CD8-positive, alpha-beta memory T cell (primary cell): ENCODE results near the gene SIM1. TPM values are rescaled to one million over a fixed set of nuclear protein-coding genes. Genes with fewer than 3 reads are reported as not detected.

Experiments
- CTCF ChIA-PET: fragments of 350-600 bp; sonication (Branson Sonifier 250); formaldehyde crosslinking; loops from one replicate; lab custom pipeline; 2021; ENCODE audit warnings: antibody characterized with exemption; lab: Charles Lee
- POLR2A ChIA-PET: fragments of 350-600 bp; sonication (Branson Sonifier 250); formaldehyde crosslinking; loops from one replicate; lab custom pipeline; 2021; ENCODE audit warnings: antibody characterized with exemption; lab: Charles Lee
- DNase-seq, 5 donors: peaks; one replicate each; pipeline versions ENCODE4 v3.0.0 to v3.0.0-alpha.2; 2020 to 2022; ENCODE audit warnings: mixed read lengths in 1 of 5
- H3K27ac ChIP-seq: one replicate; pipeline ENCODE4 v1.7.0; 2013; ENCODE audit warnings: low read depth, mild to moderate bottlenecking, low read length, moderate library complexity
- H3K27me3 ChIP-seq: 2 replicates; pipeline ENCODE4 v1.7.0; 2013; ENCODE audit warnings: low read length, mild to moderate bottlenecking; ENCODE audit not compliant: insufficient read depth, poor library complexity, severe bottlenecking
- H3K36me3 ChIP-seq: 2 replicates; pipeline ENCODE4 v1.7.0; 2013; ENCODE audit warnings: mild to moderate bottlenecking, low read length, moderate library complexity; ENCODE audit not compliant: insufficient read depth
- H3K4me1 ChIP-seq: 2 replicates; pipeline ENCODE4 v1.7.0; 2013; ENCODE audit warnings: mild to moderate bottlenecking, low read length, moderate library complexity; ENCODE audit not compliant: insufficient read depth
- H3K4me3 ChIP-seq: 2 replicates; pipeline ENCODE4 v1.7.0; 2013; ENCODE audit warnings: mild to moderate bottlenecking, low read length
- H3K9me3 ChIP-seq: 2 replicates; pipeline ENCODE4 v1.7.0; 2013; ENCODE audit warnings: mild to moderate bottlenecking, low read length
- H3K27ac Mint-ChIP-seq, 8 donors: one replicate each; pipeline ENCODE4 v1.8.0; 2020 to 2021; ENCODE audit warnings: mixed read lengths in 8 of 8, mild to moderate bottlenecking in 6 of 8, inconsistent platforms in 3 of 8, moderate library complexity in 3 of 8
- H3K27me3 Mint-ChIP-seq, 2 donors: one replicate each; pipeline ENCODE4 v1.8.0; 2020 to 2021; ENCODE audit warnings: mixed read lengths in 2 of 2, mild to moderate bottlenecking in 1 of 2, moderate library complexity in 1 of 2
- H3K36me3 Mint-ChIP-seq, 3 donors: one replicate each; pipeline ENCODE4 v1.8.0; 2020 to 2021; ENCODE audit warnings: mixed read lengths in 3 of 3, inconsistent platforms in 1 of 3, mild to moderate bottlenecking in 1 of 3
- H3K4me1 Mint-ChIP-seq, 3 donors: one replicate each; pipeline ENCODE4 v1.8.0; 2020 to 2021; ENCODE audit warnings: mixed read lengths in 3 of 3, inconsistent platforms in 1 of 3, mild to moderate bottlenecking in 1 of 3
- H3K4me3 Mint-ChIP-seq, 7 donors: one replicate each; pipeline ENCODE4 v1.8.0; 2020 to 2021; ENCODE audit warnings: mixed read lengths in 7 of 7, mild to moderate bottlenecking in 6 of 7, moderate library complexity in 4 of 7, inconsistent platforms in 2 of 7
- H3K9me3 Mint-ChIP-seq, 5 donors: one replicate each; pipeline ENCODE4 v1.8.0; 2020 to 2022; ENCODE audit warnings: mixed read lengths in 5 of 5, mild to moderate bottlenecking in 3 of 5, moderate library complexity in 2 of 5, inconsistent platforms in 1 of 5
- polyA plus RNA-seq: library from polyadenylated mRNA; unstranded; fragments of 300-500 nt; fragmentation: Illumina TruSeq; gene quantifications from one replicate; pipeline ENCODE4 v1.2.3, GENCODE V29; 2021
- total RNA-seq, 2 experiments: library from RNA; stranded (reverse); gene quantifications; one replicate each; pipeline ENCODE4 v1.2.3, GENCODE V29; 2021

SIM1 gene
- total and polyA plus RNA-seq, 3 experiments from 2014 or later, result not detected

- no peak for DNase-seq
- Mint-ChIP-seq H3K27ac (peak overlapping the region in 2 of 8 donors; percentile 6 to 84), H3K9me3 (peaks cover 25 to 50% (median 38%) of the 10 kb centered on the region in 5 donors), H3K4me1 (peaks cover 19 to 32% (median 19%) of the 10 kb centered on the region in 3 donors), H3K27me3 (peaks cover 89% of the 10 kb centered on the region in 2 donors), H3K36me3 (peaks cover 0 to 12% (median 1%) of the 10 kb centered on the region in 3 donors), H3K4me3 (peak overlapping the region in 5 of 7 donors; percentile 26 to 81 (median 47))
- ChIA-PET CTCF (no interaction called here), POLR2A (no interaction called here)
- Histone ChIP-seq H3K27ac (no peak overlapping the region), H3K4me3 (no peak overlapping the region), H3K4me1 (no peaks in the 10 kb centered on the region), H3K27me3 (peaks cover 82% of the 10 kb centered on the region), H3K36me3 (no peaks in the 10 kb centered on the region), H3K9me3 (no peaks in the 10 kb centered on the region)
These were observed 1.8 kb upstream of the SIM1 start for GRCh38 chr6:100466410-100467128.

GRCh38 chr6:100465701-100466409 lies 1.1 kb upstream of the SIM1 start:
- H3K36me3 ChIP-seq, result no peaks in the 10 kb centered on the region
- Mint-ChIP-seq H3K9me3 (peaks cover 25 to 53% (median 38%) of the 10 kb centered on the region in 5 donors), H3K4me1 (peaks cover 22 to 36% (median 25%) of the 10 kb centered on the region in 3 donors), H3K4me3 (peak overlapping the region in 5 of 7 donors; percentile 27 to 69 (median 51)), H3K27ac (peak overlapping the region in 2 of 8 donors; percentile 71 to 84), H3K36me3 (peaks cover 0 to 12% (median 1%) of the 10 kb centered on the region in 3 donors), H3K27me3 (peaks cover 87 to 92% of the 10 kb centered on the region in 2 donors)
- H3K4me3 ChIP-seq, result no peak overlapping the region
- no peak overlapping the region for H3K27ac ChIP-seq
- no peak for DNase-seq
- ChIA-PET POLR2A (no interaction called here), CTCF (interaction anchor here (0.9 kb wide), 1 partner anchor 8 kb away, joined by 3 read pairs; no protein-coding TSS in a partner anchor)
- H3K4me1 ChIP-seq, result no peaks in the 10 kb centered on the region
- H3K9me3 ChIP-seq, result no peaks in the 10 kb centered on the region
- peaks cover 81% of the 10 kb centered on the region for H3K27me3 ChIP-seq

- Mint-ChIP-seq H3K36me3 (peaks cover 0 to 13% (median 1%) of the 10 kb centered on the region in 3 donors), H3K27me3 (peaks cover 74 to 89% of the 10 kb centered on the region in 2 donors), H3K4me1 (peaks cover 22 to 36% (median 28%) of the 10 kb centered on the region in 3 donors), H3K4me3 (no peak overlapping the region), H3K27ac (no peak overlapping the region), H3K9me3 (peaks cover 33 to 64% (median 49%) of the 10 kb centered on the region in 5 donors)
- Histone ChIP-seq H3K4me1 (no peaks in the 10 kb centered on the region), H3K27ac (no peak overlapping the region), H3K9me3 (no peaks in the 10 kb centered on the region), H3K36me3 (no peaks in the 10 kb centered on the region), H3K4me3 (no peak overlapping the region), H3K27me3 (peaks cover 78% of the 10 kb centered on the region)
- CTCF ChIA-PET, result no interaction called here
- DNase-seq, result no peak
- POLR2A ChIA-PET, result no interaction called here
These were observed 414 bp downstream of the SIM1 start for GRCh38 chr6:100464162-100464851.

DNA sequence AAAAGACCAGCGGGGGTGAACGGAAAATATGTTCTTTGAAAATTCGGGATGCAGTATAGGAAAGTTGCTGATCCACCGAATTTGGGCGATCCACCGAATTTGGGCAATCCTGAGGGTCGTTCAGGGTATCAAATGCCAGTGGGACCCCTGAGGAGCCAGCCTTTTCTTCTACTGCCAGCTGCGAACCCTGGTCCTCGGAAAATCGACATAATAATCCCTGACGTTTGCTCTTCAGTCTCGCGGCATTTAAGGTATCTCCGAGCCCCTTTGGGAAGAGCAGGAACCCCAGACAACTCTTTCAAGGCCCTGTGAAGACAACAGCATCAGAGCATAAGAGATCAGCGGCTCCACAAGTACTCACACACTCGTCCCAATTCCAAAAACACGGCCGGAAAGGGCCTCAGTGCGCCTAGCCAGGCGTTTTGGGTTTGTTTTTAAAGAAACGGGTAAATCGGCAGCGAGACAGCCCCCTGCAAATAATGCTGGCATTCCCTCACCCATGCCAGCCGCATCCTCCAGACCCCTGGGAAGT lies 1.0 kb downstream of the SIM1 start:
- H3K4me3 ChIP-seq, result no peak overlapping the region
- no peaks in the 10 kb centered on the region for H3K4me1 ChIP-seq
- H3K9me3 ChIP-seq, result no peaks in the 10 kb centered on the region
- peaks cover 80% of the 10 kb centered on the region for H3K27me3 ChIP-seq
- ChIA-PET CTCF (no interaction called here), POLR2A (no interaction called here)
- Mint-ChIP-seq H3K9me3 (peaks cover 39 to 70% (median 55%) of the 10 kb centered on the region in 5 donors), H3K4me1 (peaks cover 22 to 36% (median 28%) of the 10 kb centered on the region in 3 donors), H3K27me3 (peaks cover 69 to 93% of the 10 kb centered on the region in 2 donors), H3K4me3 (peak overlapping the region in 4 of 7 donors; percentile 4 to 35 (median 18)), H3K36me3 (peaks cover 0 to 16% (median 1%) of the 10 kb centered on the region in 3 donors), H3K27ac (peak overlapping the region in 2 of 8 donors; percentile 59 to 68)
- no peak for DNase-seq
- no peak overlapping the region for H3K27ac ChIP-seq
- no peaks in the 10 kb centered on the region for H3K36me3 ChIP-seq

- peaks cover 84% of the 10 kb centered on the region for H3K27me3 ChIP-seq
- ChIA-PET CTCF (interaction anchor here (1.3 kb wide), 1 partner anchor 11 kb away, joined by 3 read pairs; no protein-coding TSS in a partner anchor), POLR2A (no interaction called here)
- Mint-ChIP-seq H3K4me3 (peak overlapping the region in 3 of 7 donors; percentile 4 to 28 (median 9)), H3K4me1 (peaks cover 20 to 35% (median 26%) of the 10 kb centered on the region in 3 donors), H3K27me3 (peaks cover 61 to 95% of the 10 kb centered on the region in 2 donors), H3K36me3 (peaks cover 0 to 14% (median 1%) of the 10 kb centered on the region in 3 donors), H3K27ac (peak overlapping the region in 3 of 8 donors; percentile 58 to 68 (median 59)), H3K9me3 (peaks cover 41 to 68% (median 53%) of the 10 kb centered on the region in 5 donors)
- H3K4me3 ChIP-seq, result no peak overlapping the region
- H3K27ac ChIP-seq, result no peak overlapping the region
- DNase-seq, result no peak
- no peaks in the 10 kb centered on the region for H3K9me3 ChIP-seq
- H3K4me1 ChIP-seq, result no peaks in the 10 kb centered on the region
- H3K36me3 ChIP-seq, result no peaks in the 10 kb centered on the region
These were observed 1.8 kb downstream of the SIM1 start for GRCh38 chr6:100462706-100463629.

DNA sequence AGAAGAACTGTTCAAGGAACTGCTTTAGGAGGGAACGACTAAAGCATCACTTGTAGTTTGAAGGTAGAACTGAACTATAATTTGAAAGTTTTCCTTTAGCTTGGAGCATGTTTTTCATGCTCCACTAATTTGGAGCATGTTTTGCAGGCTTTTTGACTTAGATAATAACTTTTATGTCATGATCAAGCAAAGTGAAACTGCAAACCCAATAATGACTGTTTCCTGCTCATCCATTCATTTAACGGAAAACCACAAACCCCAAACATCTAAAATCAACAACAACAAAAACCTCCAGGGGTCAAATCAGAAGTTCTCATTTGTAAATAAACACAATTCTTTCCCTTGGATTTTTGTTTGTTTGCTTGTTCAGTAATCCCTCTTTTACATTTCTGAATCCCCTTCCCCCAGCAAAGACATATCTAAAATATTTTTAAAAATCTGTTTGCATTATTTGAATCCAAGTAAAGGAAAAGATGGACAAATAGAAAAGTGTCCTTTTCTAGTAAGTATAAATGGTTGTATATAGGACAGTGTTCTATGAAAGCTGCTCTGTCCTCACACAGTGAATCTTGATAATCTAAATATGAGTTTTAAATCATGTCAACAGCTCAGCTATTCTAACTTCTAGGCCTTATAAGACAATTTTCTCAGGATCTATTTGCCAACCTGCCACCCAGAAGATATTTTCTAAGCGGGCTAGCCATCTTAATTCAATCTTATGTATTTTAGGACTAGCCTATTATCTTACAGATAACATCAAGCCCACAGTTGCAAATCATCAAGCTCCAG lies 2.6 kb downstream of the SIM1 start:
- Mint-ChIP-seq H3K27me3 (peaks cover 53 to 95% of the 10 kb centered on the region in 2 donors), H3K36me3 (peaks cover 0 to 13% (median 1%) of the 10 kb centered on the region in 3 donors), H3K27ac (peak overlapping the region in 1 of 8 donors; percentile 68), H3K9me3 (peaks cover 41 to 65% (median 50%) of the 10 kb centered on the region in 5 donors), H3K4me1 (peaks cover 19 to 31% (median 23%) of the 10 kb centered on the region in 3 donors), H3K4me3 (peak overlapping the region in 2 of 7 donors; percentile 29 to 52)
- no peak for DNase-seq
- CTCF ChIA-PET, result interaction anchor here (1.3 kb wide), 1 partner anchor 10 kb away, joined by 3 read pairs; no protein-coding TSS in a partner anchor
- Histone ChIP-seq H3K4me1 (no peaks in the 10 kb centered on the region), H3K36me3 (no peaks in the 10 kb centered on the region), H3K4me3 (no peak overlapping the region), H3K27me3 (peaks cover 84% of the 10 kb centered on the region), H3K27ac (no peak overlapping the region), H3K9me3 (no peaks in the 10 kb centered on the region)
- POLR2A ChIA-PET, result no interaction called here
